Measurements from ENCODE around the gene STK36.

- TF ChIP-seq CTCF (IDR thresholded peaks at IDR 0.05): no peak
- no peak for TF ChIP-seq POLR2A (IDR thresholded peaks at IDR 0.05)
Observed at GRCh38 chr2:218698885-218699284, 27.0 kb downstream of the STK36 start.
